PC-3 (cell line): Measurements from ENCODE around the gene IGSF21. TPM values are rescaled to one million over a fixed set of nuclear protein-coding genes. Genes with fewer than 3 reads are reported as not detected.

ENCODE experiments used
- ATAC-seq: fragments of 200-7000 bp; cut with Tn5 transposase; 2 replicates; pipeline ENCODE4 v1.9.1; 2020; ENCODE audit warnings: mild to moderate bottlenecking, moderate library complexity
- BruUV-seq: library from RNA; stranded (reverse); fragments of 400-500 nt; replicated peaks from 2 replicates; lab custom pipeline; 2021; lab: Mats Ljungman, UMichigan
- CTCF ChIA-PET: fragments of 300-600 bp; sonication (Branson Sonifier 250); formaldehyde crosslinking; loops from one replicate; lab custom pipeline; 2022; ENCODE audit warnings: antibody characterized with exemption; lab: Charles Lee
- POLR2A ChIA-PET: fragments of 300-600 bp; sonication (Branson Sonifier 250); formaldehyde crosslinking; loops from one replicate; lab custom pipeline; 2022; ENCODE audit warnings: antibody characterized with exemption; ENCODE audit not compliant: unreplicated experiment; lab: Charles Lee
- DNase-seq: peaks from one replicate; pipeline ENCODE4 v3.0.0-alpha.2; 2015
- H2AFZ ChIP-seq: fragments of 300-600 bp; sonication (generic); 2 replicates; pipeline ENCODE4 v1.6.0; 2016; ENCODE audit warnings: antibody characterized with exemption, low read length
- H3F3A ChIP-seq: fragments of 300-600 bp; sonication (generic); one replicate; pipeline ENCODE4 v1.6.0; 2017; ENCODE audit warnings: antibody characterized with exemption, low read length, control low read depth, mild to moderate bottlenecking; ENCODE audit not compliant: unreplicated experiment
- H3K27ac ChIP-seq: fragments of 300-600 bp; sonication (generic); 2 replicates; pipeline ENCODE4 v1.5.1; 2016; ENCODE audit warnings: mild to moderate bottlenecking, low read length
- H3K27me3 ChIP-seq: fragments of 300-600 bp; sonication (generic); 2 replicates; pipeline ENCODE4 v1.6.1; 2016; ENCODE audit warnings: low read length, mixed read lengths
- H3K36me3 ChIP-seq: fragments of 300-600 bp; sonication (generic); 2 replicates; pipeline ENCODE4 v1.6.1; 2016; ENCODE audit warnings: low read depth, mixed run types, low read length, mixed read lengths
- H3K4me1 ChIP-seq: fragments of 300-600 bp; sonication (generic); 2 replicates; pipeline ENCODE4 v1.5.1; 2016; ENCODE audit warnings: low read length; ENCODE audit not compliant: insufficient read depth
- H3K4me2 ChIP-seq: fragments of 300-600 bp; sonication (generic); 2 replicates; pipeline ENCODE4 v1.6.0; 2016; ENCODE audit warnings: low read length
- H3K4me3 ChIP-seq: fragments of 300-600 bp; sonication (generic); 2 replicates; pipeline ENCODE4 v1.5.1; 2016; ENCODE audit warnings: mild to moderate bottlenecking, low read length, mixed read lengths
- H3K79me2 ChIP-seq: fragments of 300-600 bp; sonication (generic); 2 replicates; pipeline ENCODE4 v1.6.1; 2017; ENCODE audit warnings: low read length, mixed read lengths
- H3K9ac ChIP-seq: fragments of 300-600 bp; sonication (generic); 2 replicates; pipeline ENCODE4 v1.6.0; 2016; ENCODE audit warnings: mild to moderate bottlenecking, low read length
- H3K9me2 ChIP-seq: fragments of 300-600 bp; sonication (generic); replicated peaks from 2 replicates; pipeline ENCODE4 v1.6.1; 2016; ENCODE audit warnings: mixed run types, low read length, mixed read lengths
- H3K9me3 ChIP-seq: fragments of 300-600 bp; sonication (generic); 2 replicates; pipeline ENCODE4 v1.6.1; 2016; ENCODE audit warnings: low read length, mixed read lengths
- H4K20me1 ChIP-seq: fragments of 300-600 bp; sonication (generic); 2 replicates; pipeline ENCODE4 v1.6.1; 2016; ENCODE audit warnings: low read length, mixed read lengths
- CTCF ChIP-seq: fragments of 300-600 bp; sonication (generic); conservative IDR thresholded peaks from 2 replicates; pipeline ENCODE4 v1.5.1; 2017; ENCODE audit warnings: antibody characterized with exemption, low read depth, mild to moderate bottlenecking, low read length
- EZH2 ChIP-seq: fragments of 300-600 bp; sonication (generic); IDR thresholded peaks from one replicate; pipeline ENCODE4 v1.6.1; 2017; ENCODE audit warnings: antibody characterized with exemption, mild to moderate bottlenecking, low read length; ENCODE audit not compliant: unreplicated experiment
- EZH2phosphoT487 ChIP-seq: fragments of 300-600 bp; sonication (generic); IDR thresholded peaks from 2 replicates; pipeline ENCODE4 v1.6.1; 2018; ENCODE audit warnings: mild to moderate bottlenecking, antibody characterized with exemption, low read length, borderline replicate concordance
- intact Hi-C: fragments of 100-400 bp; cut with micrococcal nuclease; formaldehyde crosslinking; loops from 2 replicates; pipeline ENCODE4 v1.9.0; 2023
- total RNA-seq: library from RNA; depleted of rRNA; stranded (reverse); fragments of >200 nt; gene quantifications from 2 replicates; pipeline ENCODE4 v1.2.3, GENCODE V29; 2014

Gene IGSF21
- total RNA-seq, 1 experiment from 2014 or later, result not detected

DNA sequence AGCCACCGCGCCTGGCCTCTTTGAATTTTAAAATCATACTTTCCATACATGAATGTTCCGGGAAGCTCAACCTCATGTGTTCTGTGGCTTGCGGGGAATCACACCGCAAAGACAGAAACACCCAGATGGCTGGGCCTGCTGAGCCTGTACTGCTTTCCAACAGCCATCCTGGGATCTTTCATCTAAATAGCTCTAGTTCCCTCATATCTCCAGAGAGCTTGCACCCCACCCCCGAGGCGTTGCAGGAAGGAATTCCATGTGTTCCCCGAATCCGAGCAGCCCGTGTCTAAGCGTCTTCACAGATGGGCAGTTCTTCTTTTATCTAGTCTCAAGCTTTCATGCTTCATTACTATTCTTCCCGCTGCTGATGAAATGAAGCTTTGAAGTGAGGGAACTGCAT lies 66.4 kb downstream of the IGSF21 start:
- intact Hi-C loops, result no loop called here
- no peaks in the 10 kb centered on the region for H4K20me1 ChIP-seq
- H3K4me2 ChIP-seq, result no peak overlapping the region
- BruUV-seq, result no TSS peak
- no peaks in the 10 kb centered on the region for H3K9me3 ChIP-seq
- H3K9ac ChIP-seq, result no peak overlapping the region
- no peaks in the 10 kb centered on the region for H3F3A ChIP-seq
- H3K27me3 ChIP-seq, result peaks cover 45% of the 10 kb centered on the region
- CTCF ChIA-PET, result no interaction called here
- no peak overlapping the region for H3K27ac ChIP-seq
- no peaks in the 10 kb centered on the region for H3K36me3 ChIP-seq
- DNase-seq, result no peak
- no peak overlapping the region for H3K4me3 ChIP-seq
- ATAC-seq, result no peak
- no peak overlapping the region for H2AFZ ChIP-seq
- H3K9me2 ChIP-seq, result no peaks in the 10 kb centered on the region
- TF ChIP-seq EZH2 (no peak), CTCF (no peak), EZH2phosphoT487 (no peak)
- POLR2A ChIA-PET, result no interaction called here
- H3K79me2 ChIP-seq, result no peaks in the 10 kb centered on the region
- H3K4me1 ChIP-seq, result no peaks in the 10 kb centered on the region

DNA sequence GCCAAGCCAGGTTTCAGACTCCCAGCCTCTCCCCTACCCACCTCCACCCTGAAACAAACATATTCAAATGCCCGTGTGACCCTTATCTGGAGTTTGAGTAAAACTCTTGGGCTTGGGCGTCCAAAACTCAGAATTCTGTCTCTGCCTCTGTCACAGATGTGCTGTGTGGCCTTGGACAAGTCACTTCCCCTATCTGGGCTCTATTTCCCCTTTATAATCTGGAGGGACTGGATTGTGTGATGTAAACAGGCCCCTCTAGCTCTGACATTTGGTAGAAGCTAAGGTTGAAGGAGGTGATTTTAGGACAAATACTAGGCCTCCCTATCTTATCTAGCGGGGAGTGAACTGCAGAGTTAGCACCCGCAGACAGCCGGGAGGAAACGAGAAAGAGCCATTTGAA lies 67.5 kb downstream of the IGSF21 start:
- H3K4me3 ChIP-seq, result no peak overlapping the region
- no peaks in the 10 kb centered on the region for H4K20me1 ChIP-seq
- H3K4me1 ChIP-seq, result no peaks in the 10 kb centered on the region
- ATAC-seq (no peak), DNase-seq (no peak)
- H3K79me2 ChIP-seq, result no peaks in the 10 kb centered on the region
- ChIA-PET POLR2A (no interaction called here), CTCF (no interaction called here)
- no peak overlapping the region for H3K9ac ChIP-seq
- H3K9me2 ChIP-seq, result no peaks in the 10 kb centered on the region
- no TSS peak for BruUV-seq
- H3F3A ChIP-seq, result no peaks in the 10 kb centered on the region
- no peak overlapping the region for H3K27ac ChIP-seq
- H3K9me3 ChIP-seq, result no peaks in the 10 kb centered on the region
- H2AFZ ChIP-seq, result no peak overlapping the region
- no peaks in the 10 kb centered on the region for H3K36me3 ChIP-seq
- intact Hi-C loops, result no loop called here
- TF ChIP-seq EZH2phosphoT487 (no peak), CTCF (no peak), EZH2 (no peak)
- no peak overlapping the region for H3K4me2 ChIP-seq
- peaks cover 48% of the 10 kb centered on the region for H3K27me3 ChIP-seq

- H3K9ac ChIP-seq, result no peak overlapping the region
- no peaks in the 10 kb centered on the region for H3K36me3 ChIP-seq
- H3F3A ChIP-seq, result no peaks in the 10 kb centered on the region
- H3K9me2 ChIP-seq, result no peaks in the 10 kb centered on the region
- H2AFZ ChIP-seq, result no peak overlapping the region
- ChIA-PET CTCF (no interaction called here), POLR2A (no interaction called here)
- H3K79me2 ChIP-seq, result no peaks in the 10 kb centered on the region
- peaks cover 55% of the 10 kb centered on the region for H3K27me3 ChIP-seq
- TF ChIP-seq CTCF (no peak), EZH2 (no peak), EZH2phosphoT487 (no peak)
- no peak overlapping the region for H3K27ac ChIP-seq
- BruUV-seq, result no TSS peak
- H4K20me1 ChIP-seq, result no peaks in the 10 kb centered on the region
- H3K9me3 ChIP-seq, result no peaks in the 10 kb centered on the region
- H3K4me1 ChIP-seq, result no peaks in the 10 kb centered on the region
- intact Hi-C loops, result loop anchor here (1.0 kb wide), 1 partner anchor 19 kb away; no protein-coding TSS in a partner anchor
- no peak overlapping the region for H3K4me3 ChIP-seq
- H3K4me2 ChIP-seq, result no peak overlapping the region
- ATAC-seq (no peak), DNase-seq (no peak)
These were observed 68.2 kb downstream of the IGSF21 start for GRCh38 chr1:18175530-18176377.
